Large intestine (tissue), 12 donors: ENCODE results near the gene SLC25A29. TPM values are rescaled to one million over a fixed set of nuclear protein-coding genes. Genes with fewer than 3 reads are reported as not detected.
"Not testable (repeated sequence)": the region's sequence is repeated elsewhere in the genome, so short reads cannot be mapped to it uniquely, and the experiment has no call there.

Source experiments
- DNase-seq, 2 donors: peaks; one replicate each; pipeline versions ENCODE4 v3.0.0 to v3.0.0-alpha.2; 2013
- H3K27ac ChIP-seq: one replicate; pipeline ENCODE4 v1.5.1; 2013; ENCODE audit warnings: low read length
- H3K27me3 ChIP-seq: 2 replicates; pipeline ENCODE4 v1.6.1; 2013; ENCODE audit warnings: low read length; ENCODE audit not compliant: control insufficient read depth, insufficient read depth
- H3K36me3 ChIP-seq: 2 replicates; pipeline ENCODE4 v1.6.1; 2013; ENCODE audit warnings: low read length; ENCODE audit not compliant: control insufficient read depth, insufficient read depth
- H3K4me1 ChIP-seq: one replicate; pipeline ENCODE4 v1.6.1; 2013; ENCODE audit warnings: low read length; ENCODE audit not compliant: control insufficient read depth, insufficient read depth
- H3K4me3 ChIP-seq: one replicate; pipeline ENCODE4 v1.5.1; 2013; ENCODE audit warnings: low read length
- H3K9me3 ChIP-seq: one replicate; pipeline ENCODE4 v1.6.1; 2013; ENCODE audit warnings: mild to moderate bottlenecking, low read depth, low read length, moderate library complexity; ENCODE audit not compliant: control insufficient read depth
- WGBS: methylation state at CpG from one replicate; pipeline ENCODE4 v1.1.5; 2013; ENCODE audit warnings: low lambda C conversion rate; ENCODE audit not compliant: insufficient coverage; 5-methylcytosine and 5-hydroxymethylcytosine counted together
- long read RNA-seq, 11 donors: transcript quantifications; one replicate each; lab custom pipeline, GENCODE V29; 2026
- polyA plus RNA-seq: library from polyadenylated mRNA; unstranded; fragments of 120-200 nt; gene quantifications from one replicate; pipeline ENCODE4 v1.2.1, GENCODE V29; 2013

Gene SLC25A29, protein sequence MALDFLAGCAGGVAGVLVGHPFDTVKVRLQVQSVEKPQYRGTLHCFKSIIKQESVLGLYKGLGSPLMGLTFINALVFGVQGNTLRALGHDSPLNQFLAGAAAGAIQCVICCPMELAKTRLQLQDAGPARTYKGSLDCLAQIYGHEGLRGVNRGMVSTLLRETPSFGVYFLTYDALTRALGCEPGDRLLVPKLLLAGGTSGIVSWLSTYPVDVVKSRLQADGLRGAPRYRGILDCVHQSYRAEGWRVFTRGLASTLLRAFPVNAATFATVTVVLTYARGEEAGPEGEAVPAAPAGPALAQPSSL
- polyA plus RNA-seq: 37.5 TPM
- long read RNA-seq, donor 1, full-length matches to known transcripts: 5 of 5 reads
- long read RNA-seq, donor 1, partial matches to known transcripts: 0 of 5 reads
- long read RNA-seq, donor 1, other reads (novel, unspliced or antisense): 0 of 5 reads
- long read RNA-seq, donor 2, partial matches to known transcripts: 0 of 5 reads
- long read RNA-seq, donor 2, other reads (novel, unspliced or antisense): 0 of 5 reads
- long read RNA-seq, donor 3: 0 reads
- long read RNA-seq, donor 4: 0 reads
- long read RNA-seq, donor 5, full-length matches to known transcripts: 11 of 11 reads
- long read RNA-seq, donor 5, partial matches to known transcripts: 0 of 11 reads
- long read RNA-seq, donor 5, other reads (novel, unspliced or antisense): 0 of 11 reads
- long read RNA-seq, donor 6, full-length matches to known transcripts: 8 of 8 reads
- long read RNA-seq, donor 6, partial matches to known transcripts: 0 of 8 reads
- long read RNA-seq, donor 6, other reads (novel, unspliced or antisense): 0 of 8 reads
- long read RNA-seq, donor 7, full-length matches to known transcripts: 6 of 6 reads
- long read RNA-seq, donor 7, partial matches to known transcripts: 0 of 6 reads
- long read RNA-seq, donor 7, other reads (novel, unspliced or antisense): 0 of 6 reads
- long read RNA-seq, donor 8, full-length matches to known transcripts: 13 of 13 reads
- long read RNA-seq, donor 8, partial matches to known transcripts: 0 of 13 reads
- long read RNA-seq, donor 8, other reads (novel, unspliced or antisense): 0 of 13 reads
- long read RNA-seq, donor 9, full-length matches to known transcripts: 4 of 4 reads
- long read RNA-seq, donor 9, partial matches to known transcripts: 0 of 4 reads
- long read RNA-seq, donor 9, other reads (novel, unspliced or antisense): 0 of 4 reads
- long read RNA-seq, donor 10, partial matches to known transcripts: 0 of 6 reads
- long read RNA-seq, donor 10, other reads (novel, unspliced or antisense): 0 of 6 reads
- long read RNA-seq, donor 11, partial matches to known transcripts: 0 of 5 reads
- long read RNA-seq, donor 11, other reads (novel, unspliced or antisense): 0 of 5 reads

- WGBS: no CpG with 5 or more reads among the region's 131 CpGs
- H3K4me1 ChIP-seq: peaks cover 13% of the 10 kb centered on the region
These were observed at the start of gene SLC25A29 for GRCh38 chr14:100306101-100306997. TSS of gene SLC25A29 (minus strand) at chr14:100306444. CDS start at chr14:100306232, 212 bp downstream.

GRCh38 chr14:100350986-100351385, 44.7 kb upstream of the SLC25A29 start:
- H3K4me3 ChIP-seq: no peak overlapping the region
- H3K9me3 ChIP-seq: no peaks in the 10 kb centered on the region
- peaks cover 50% of the 10 kb centered on the region for H3K36me3 ChIP-seq
- WGBS: no CpG with 5 or more reads among the region's 5 CpGs
- H3K27ac ChIP-seq: no peak overlapping the region
- no peak for DNase-seq
- peaks cover 23% of the 10 kb centered on the region for H3K4me1 ChIP-seq
- H3K27me3 ChIP-seq: no peaks in the 10 kb centered on the region

More at GRCh38 chr14:100306101-100306997, at the start of gene SLC25A29:
- Histone ChIP-seq H3K27ac (peak within 1 kb of the TSS; percentile 38), H3K27me3 (no peaks in the 10 kb centered on the region), H3K9me3 (no peaks in the 10 kb centered on the region), H3K36me3 (no peaks in the 10 kb centered on the region), H3K4me3 (peak within 1 kb of the TSS; percentile 80)
- DNase-seq: peak; percentile 77 to 89

- Histone ChIP-seq H3K27me3 (no peaks in the 10 kb centered on the region), H3K27ac (no peak overlapping the region), H3K9me3 (no peaks in the 10 kb centered on the region), H3K4me3 (no peak overlapping the region), H3K36me3 (peaks cover 52% of the 10 kb centered on the region), H3K4me1 (peaks cover 20% of the 10 kb centered on the region)
- no peak for DNase-seq
- 80% methylated on average over 1 of the region's 11 CpGs for WGBS
These were observed 44.2 kb upstream of the SLC25A29 start for GRCh38 chr14:100350276-100350926.

DNA sequence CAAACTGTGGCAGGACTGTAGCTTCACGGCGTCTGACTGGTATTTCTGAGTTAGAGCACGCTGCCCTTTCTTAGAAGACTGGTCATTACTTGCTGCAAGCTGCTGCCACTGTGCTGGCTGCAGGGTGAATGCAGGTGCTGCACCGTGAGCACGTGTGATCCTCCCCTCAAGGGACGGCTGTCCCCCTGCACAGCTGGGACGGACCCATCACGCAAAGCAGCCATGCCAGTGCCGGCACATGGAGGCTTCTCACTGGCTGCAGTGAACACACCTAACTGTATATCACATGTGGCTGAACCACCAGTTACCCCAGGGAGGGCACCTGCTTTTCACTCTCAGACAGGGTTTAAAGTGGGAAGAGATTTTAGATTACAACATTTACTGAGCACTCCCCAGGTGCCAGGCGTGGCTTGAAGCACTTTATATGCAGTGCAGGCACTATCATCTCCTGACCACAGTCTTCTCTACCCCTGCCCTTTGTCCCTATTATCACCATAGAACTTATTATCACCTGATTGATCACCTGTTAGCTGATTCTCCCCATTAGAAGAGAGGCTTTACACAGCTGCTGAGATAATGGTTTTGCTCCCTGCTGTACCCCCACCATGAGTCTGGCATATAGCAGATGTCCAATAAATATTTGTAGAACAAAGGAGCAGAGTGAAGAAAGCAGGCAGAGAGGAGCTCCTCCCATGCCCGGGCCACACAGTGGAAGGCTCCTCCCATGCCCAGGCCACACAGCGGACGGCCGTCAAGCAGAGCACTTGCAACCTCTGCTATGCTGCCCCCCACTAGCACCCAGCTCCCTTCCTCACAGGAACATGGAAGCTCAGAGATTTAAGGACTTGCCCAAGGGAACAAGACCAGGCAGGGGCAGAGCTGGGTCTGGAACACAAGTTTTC, 42.8 kb upstream of the SLC25A29 start:
- Histone ChIP-seq H3K27ac (peak overlapping the region; percentile 80), H3K36me3 (peaks cover 43% of the 10 kb centered on the region)

GRCh38 chr14:100348253-100348729, 42.0 kb upstream of the SLC25A29 start:
- peaks cover 20% of the 10 kb centered on the region for H3K4me1 ChIP-seq
- H3K27me3 ChIP-seq: no peaks in the 10 kb centered on the region
- H3K27ac ChIP-seq: peak overlapping the region; percentile 80
- no peaks in the 10 kb centered on the region for H3K9me3 ChIP-seq
- no peak overlapping the region for H3K4me3 ChIP-seq
- no peak for DNase-seq
- WGBS: no CpG with 5 or more reads among the region's 12 CpGs
- H3K36me3 ChIP-seq: peaks cover 36% of the 10 kb centered on the region

More for the DNA sequence above, 42.8 kb upstream of the SLC25A29 start:
- no peak overlapping the region for H3K4me3 ChIP-seq
- peaks cover 20% of the 10 kb centered on the region for H3K4me1 ChIP-seq
- peak; percentile 66 to 85 for DNase-seq
- H3K9me3 ChIP-seq: no peaks in the 10 kb centered on the region
- no peaks in the 10 kb centered on the region for H3K27me3 ChIP-seq
- no CpG with 5 or more reads among the region's 14 CpGs for WGBS

DNA sequence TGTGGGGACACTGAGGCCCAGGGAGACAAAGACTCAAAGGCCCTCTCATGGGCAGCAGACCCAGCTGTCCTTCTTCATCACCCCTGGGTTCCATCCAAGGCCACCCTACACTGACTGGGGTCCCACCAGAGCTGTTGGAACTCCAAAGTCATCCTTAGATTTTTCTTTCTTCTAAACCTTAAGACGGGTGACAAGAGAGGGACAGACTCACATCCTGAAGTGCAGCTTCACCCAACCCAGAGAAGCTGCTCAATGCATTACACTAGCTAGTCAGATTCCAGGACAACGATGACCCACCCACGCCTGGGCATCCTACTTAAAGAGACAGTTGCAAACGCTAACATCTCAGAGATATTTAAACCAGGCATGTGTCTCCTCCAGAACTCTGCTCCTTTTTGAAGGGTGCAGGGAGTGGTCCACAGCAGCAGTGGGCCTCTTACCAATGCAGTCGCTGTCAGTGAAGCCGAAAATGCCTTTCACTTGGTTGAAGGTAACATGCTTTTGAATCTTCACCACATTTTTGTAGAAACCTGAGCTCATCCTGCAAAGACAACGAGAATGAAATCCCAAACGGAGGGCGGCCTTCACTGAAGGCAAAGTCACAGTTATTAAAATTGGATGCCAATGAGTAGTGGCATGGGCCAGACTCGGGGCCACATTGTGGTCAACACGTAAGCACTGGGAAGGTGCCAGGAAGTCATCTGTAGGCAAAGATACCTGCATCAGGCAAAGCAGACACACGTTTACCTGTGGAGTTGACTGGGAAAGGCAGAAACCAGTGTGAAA, 40.3 kb upstream of the SLC25A29 start:
- Histone ChIP-seq H3K9me3 (no peaks in the 10 kb centered on the region), H3K4me3 (no peak overlapping the region), H3K27ac (no peak overlapping the region), H3K36me3 (peaks cover 33% of the 10 kb centered on the region), H3K27me3 (no peaks in the 10 kb centered on the region), H3K4me1 (peaks cover 23% of the 10 kb centered on the region)
- DNase-seq: no peak
- 100% methylated on average over 2 of the region's 12 CpGs for WGBS

GRCh38 chr14:100345711-100346110, 39.5 kb upstream of the SLC25A29 start:
- Histone ChIP-seq H3K4me1 (peaks cover 25% of the 10 kb centered on the region), H3K36me3 (peaks cover 26% of the 10 kb centered on the region), H3K9me3 (no peaks in the 10 kb centered on the region), H3K27me3 (no peaks in the 10 kb centered on the region), H3K27ac (no peak overlapping the region), H3K4me3 (no peak overlapping the region)
- DNase-seq: no peak
- WGBS: no CpG with 5 or more reads among the region's 17 CpGs

- no CpG with 5 or more reads among the region's 35 CpGs for WGBS
- not testable (repeated sequence) for H3K4me3 ChIP-seq, H3K27ac ChIP-seq, DNase-seq, H3K9me3 ChIP-seq, H3K27me3 ChIP-seq
- Histone ChIP-seq H3K4me1 (peaks cover 23% of the 10 kb centered on the region), H3K36me3 (peaks cover 28% of the 10 kb centered on the region)
These were observed 38.4 kb upstream of the SLC25A29 start for GRCh38 chr14:100344657-100345056.
